Dedifferentiated amniotic fluid mesenchymal stem cell (primary cell): ENCODE results near the gene CXCR5.
A peak's percentile ranks its signal among the peaks of the same experiment; 100 is the strongest.

Experiments
- DNase-seq: peaks from one replicate; pipeline ENCODE4 v3.0.0-alpha.2; 2016; ENCODE audit errors: extremely low spot score

Gene CXCR5

DNA sequence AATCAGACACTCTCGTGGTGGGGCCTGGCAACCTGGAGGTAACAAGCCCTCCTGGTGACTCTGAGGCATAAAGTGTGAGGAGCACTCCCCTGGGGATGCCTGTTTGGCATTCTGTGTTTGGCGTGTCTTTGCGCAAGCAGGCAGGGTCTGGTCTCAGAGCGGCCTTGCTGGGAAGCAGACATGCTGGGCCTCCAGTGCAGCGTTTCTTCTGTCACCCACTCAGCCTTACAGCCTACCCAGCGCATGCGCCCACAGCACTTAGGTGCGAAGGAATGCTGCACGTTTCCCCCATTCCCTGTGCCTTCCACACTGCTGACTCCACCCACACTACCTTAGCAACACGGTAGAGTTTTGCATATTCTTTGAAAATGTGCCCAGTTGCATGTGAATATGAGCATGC, 7.4 kb upstream of the CXCR5 start:
- no peak for DNase-seq

DNA sequence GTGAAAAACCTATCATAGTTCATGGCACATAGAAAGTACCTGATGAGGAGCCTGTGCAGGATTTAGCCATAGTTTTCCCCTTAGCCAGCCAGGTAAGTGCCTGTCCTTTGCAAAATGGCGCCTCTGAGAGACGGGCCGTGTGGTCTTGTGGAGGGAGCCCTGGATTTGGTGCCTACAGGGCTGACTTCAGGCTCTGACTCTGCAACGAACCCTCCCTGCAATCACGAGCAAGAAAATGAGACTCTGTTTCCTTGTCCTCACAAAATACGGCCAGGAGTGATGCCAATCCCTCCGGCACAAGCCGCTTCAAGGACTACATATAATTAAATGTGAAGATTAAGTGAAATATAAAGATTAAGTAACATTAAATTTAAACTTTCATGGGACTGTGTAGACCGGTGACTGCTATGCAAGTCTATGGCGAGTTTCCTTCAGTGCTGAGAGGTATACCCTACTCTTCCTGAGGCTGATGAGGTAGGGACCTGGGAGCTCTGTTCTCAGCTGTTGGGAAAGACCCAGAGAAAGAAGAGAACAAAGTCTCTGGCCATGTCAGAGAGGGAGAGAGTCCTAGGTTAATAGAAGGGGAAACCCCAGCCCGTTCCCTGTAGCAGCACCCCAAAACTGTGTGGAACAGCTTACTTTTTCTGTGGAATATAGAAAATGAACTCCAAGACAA, 6.1 kb upstream of the CXCR5 start:
- no peak for DNase-seq

DNA sequence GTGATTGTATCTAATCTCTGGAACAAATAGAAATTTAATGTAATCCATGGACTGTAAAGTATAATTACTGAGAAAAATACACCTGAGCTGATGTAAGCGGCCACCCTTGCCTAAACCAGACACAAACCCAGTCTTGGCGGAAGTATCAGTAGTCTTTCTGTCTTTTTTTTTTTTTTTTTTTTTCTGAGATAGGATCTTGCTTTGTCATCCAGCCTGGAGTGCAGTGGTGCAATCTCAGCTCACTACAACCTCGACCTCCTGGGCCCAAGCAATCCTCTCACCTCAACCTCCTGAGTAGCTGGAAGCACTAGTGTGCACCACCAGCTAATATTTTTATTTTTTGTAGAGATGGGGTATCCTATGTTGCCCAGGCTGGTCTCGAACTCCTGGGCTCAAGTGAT, 5.5 kb upstream of the CXCR5 start:
- no peak for DNase-seq

DNA sequence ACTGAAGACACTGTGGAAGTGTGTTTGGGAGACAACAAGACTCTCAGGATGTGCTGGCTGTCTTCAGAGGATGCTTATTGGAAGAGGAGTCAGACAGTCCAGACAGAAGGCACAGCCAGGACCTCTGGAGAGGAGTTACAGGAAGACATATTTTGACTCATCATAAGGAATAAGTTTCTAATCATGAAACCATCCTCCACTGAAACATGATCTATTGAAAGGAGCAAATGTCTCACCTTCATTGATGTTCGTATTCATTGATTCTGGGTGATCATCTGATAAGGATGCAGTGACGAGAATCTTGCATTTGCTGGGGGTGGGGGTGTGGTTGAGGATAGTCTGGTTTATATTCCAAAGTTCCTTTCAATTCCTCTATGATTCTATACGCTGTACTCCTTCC, 2.5 kb upstream of the CXCR5 start:
- no peak for DNase-seq

DNA sequence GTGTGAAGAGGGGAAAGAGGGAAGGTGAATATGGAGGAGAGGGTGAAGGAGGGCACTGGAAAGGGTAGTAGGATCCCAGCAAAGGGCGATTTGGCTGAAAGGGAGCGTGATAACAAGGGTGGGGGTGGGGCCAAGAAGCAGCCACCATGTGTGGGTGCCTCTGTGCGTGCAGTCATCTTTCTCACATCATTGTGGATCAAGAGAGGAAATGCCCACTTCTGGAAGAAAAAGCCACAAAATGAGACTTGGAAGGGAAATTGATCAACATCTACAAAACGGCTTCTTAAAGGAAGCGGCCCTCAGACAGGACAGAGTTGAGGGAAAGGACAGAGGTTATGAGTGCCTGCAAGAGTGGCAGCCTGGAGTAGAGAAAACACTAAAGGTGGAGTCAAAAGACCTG, 1.2 kb upstream of the CXCR5 start:
- DNase-seq: no peak

DNA sequence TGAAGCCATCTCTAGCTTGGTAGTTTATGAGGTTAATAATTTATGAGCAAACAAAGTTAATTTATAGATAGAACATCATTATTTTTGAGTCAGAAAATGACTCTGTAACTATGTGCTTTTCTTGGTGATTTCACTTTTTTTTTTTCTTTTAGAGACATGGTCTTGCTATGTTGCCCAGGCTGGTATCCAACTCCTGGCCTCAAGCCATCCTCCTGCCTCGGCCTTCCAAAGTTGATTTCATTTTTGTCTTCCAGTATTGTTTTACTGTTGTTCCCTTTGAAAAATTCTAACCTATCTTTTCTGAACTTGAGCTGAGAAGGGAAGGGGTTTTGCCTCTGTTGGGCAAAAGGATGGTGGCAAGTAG, 706 bp upstream of the CXCR5 start:
- DNase-seq: no peak

DNA sequence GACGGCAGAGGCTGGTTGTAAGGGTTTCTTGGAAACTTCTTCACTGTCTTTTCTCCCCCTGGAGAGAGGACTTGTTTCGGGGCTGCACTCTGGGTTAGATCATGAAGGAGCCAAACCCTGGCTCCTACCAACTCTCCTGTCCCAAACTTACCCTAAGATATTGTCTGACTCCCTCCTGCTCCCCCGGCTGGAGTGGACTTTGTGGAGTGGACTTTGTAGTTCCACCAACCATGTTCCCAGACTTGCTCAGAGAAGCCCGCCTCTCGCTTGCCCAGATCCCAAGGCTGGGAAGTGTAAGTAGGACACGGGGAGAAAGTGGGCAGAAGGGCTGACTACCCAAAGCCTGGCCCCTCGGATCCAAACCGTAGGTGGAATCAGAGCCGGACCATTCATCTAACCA, 1.2 kb downstream of the CXCR5 start:
- no peak for DNase-seq

DNA sequence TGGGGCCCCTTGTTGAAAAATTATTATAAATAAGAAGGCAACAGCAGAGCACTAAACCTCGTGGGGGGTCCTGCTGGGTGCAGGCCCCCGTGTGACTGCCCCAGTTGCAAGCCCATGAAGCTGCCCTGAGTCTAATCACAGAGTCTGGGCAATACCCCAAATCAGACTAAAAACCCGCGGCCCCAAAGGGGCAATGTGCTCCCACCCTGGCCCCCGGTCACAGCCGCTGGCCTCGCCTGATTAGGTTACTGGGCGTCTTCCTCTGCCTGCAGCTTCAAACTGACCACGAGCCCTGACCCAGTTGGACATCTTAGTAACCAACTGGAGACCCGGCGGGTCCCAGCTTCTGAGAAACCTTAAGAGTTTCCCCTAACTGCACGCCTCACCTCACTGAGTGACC, 1.6 kb downstream of the CXCR5 start:
- no peak for DNase-seq

DNA sequence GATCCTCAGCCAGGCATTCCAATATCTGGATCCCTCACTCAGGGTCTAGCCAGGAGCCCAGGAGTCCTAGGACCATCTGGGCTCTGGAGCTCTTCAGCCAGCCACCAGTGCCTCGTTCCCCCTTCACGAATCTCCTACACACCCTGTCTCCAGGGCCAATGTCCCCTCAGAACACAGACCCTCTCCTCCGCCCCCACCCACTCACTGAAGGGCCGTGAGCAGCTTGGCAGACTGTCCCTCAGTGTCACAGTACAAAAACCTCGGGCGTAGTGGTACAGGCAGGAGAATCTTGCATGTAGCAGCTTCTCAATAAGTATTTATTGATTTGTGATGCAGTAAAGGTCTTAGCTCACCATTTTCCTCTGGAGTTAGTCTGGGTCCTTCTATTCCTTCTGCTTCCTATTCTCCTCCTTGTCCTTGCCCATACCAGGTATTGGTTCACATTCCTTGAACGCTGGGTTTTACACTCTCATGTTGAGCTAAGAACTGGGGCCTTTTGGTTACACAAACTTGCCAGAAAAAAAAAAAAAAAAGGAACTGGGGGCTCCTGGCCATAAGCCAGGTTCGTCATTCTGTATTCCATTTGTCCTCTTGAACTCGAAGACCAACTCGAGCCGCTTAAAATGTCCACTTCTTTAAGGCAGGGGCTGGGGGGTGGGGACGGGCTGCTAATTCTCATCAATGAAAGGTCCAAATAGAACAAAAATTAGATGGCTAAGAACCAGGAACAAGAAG, 2.3 kb downstream of the CXCR5 start:
- no peak for DNase-seq

DNA sequence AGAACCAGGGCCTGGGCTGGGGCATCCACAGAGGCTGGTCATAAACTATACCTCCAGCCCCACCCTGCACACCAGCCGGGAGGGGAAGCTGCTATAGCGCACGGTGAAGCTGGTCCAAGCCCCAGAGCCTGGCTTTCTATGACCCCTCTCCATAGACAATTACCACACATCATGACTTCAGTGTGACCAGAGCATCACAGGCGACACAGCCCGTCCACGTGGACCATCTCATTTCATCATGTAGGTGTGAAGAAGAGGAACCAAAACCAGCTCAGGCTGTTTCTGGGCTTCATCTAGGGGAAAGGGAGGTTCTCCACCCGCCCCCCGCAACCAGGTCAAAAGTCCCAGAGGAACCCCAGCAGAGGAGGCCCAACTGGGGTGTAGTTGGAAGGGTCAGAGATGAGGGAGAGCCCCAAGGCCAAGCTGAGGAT, 3.0 kb downstream of the CXCR5 start:
- DNase-seq: no peak

DNA sequence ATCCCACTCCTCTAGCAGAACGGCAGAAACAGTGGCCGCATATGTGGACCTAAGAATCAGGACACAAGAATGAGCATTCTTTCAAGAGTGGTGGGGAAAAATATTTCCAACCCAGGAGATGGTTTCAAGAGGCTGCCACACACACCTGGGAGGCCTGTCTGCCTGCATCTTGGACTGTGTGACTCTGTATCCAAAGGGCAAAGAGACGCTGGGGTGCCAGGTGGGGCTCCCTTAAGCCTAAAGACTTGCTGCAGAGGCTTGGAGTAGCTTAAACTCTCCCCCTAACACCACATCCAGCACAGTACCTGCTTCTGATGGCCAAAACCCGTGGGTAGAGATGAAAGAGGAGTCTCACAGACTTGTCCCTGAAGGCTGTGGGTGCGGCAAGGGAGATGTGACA, 3.5 kb downstream of the CXCR5 start:
- no peak for DNase-seq

DNA sequence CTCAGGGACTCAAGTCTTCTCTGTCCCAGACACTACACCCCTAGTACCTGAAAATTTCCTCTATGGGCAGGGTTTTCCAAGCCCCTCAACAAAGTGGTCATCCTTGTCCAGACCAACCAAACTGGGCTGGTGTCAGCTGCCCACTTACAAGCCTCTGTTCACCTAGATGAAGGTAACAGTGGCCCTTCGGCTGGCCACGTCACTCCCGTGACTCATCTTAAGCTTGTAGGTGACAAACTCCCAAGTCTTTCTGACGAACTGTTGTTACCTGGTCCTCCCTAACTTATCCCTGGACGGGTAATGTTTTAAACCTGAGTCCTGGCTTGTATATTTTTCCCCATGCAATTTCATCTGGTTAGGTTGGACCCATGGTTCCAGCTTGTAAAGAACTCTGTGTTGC, 4.7 kb downstream of the CXCR5 start:
- DNase-seq: no peak

DNA sequence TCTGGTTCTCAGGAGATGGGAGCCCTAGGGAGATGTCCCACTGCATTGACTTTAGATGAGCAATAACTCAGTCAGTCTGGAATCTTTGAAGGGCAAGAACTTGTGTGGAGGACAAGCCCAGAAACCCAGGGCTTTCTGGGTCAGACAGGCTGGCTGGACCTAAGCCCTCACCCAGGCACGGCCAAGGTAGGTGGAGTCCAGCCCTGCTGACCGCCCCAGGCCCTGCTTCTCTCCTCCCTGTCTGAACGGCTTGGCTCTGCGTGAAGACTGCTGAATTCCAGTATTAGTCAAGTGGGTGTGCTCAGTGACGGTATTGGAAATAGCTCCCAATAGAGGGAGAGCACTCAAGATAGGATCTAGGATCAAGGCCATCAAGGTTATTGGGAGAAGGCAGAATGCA, 6.1 kb downstream of the CXCR5 start:
- DNase-seq: peak; percentile 38

DNA sequence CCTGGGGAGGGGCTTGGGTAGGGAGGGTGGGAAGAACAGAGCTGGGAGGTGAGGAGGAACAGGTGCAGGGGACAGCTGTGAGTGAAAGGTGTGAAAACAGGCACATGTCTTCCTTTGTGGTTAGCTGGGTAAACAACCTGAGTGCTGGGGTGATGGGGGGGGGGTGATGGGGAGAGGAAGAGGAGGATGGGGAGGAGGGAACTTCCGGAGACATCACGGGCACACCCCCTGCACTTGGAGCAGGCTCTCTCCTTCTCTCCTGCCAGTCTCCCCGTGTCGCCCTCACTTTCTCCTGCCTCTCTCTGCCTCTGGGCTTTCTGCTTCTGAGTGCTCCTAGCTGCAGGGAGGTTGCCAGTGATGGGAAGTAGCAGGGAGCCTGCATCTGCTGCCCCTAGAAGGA, 8.8 kb downstream of the CXCR5 start:
- no peak for DNase-seq

DNA sequence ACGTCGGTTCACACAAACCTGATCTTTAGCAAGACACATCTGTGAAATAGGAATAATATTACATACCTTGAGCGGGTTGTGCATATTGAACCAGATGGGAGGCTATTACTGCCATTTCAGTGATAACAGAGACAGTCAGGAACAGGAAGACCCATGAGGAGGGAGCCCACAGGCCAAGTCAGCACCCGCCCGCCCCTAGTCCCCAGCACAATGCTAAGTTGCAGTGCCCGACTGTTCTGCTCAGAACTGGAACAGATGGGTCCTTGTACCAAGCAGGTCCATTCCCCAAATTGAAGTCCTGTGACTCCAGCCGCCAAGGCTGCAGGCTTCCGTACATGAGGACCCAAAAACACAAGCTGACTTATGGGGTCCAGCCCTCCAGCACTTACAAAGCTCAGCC, 9.3 kb downstream of the CXCR5 start:
- DNase-seq: no peak

DNA sequence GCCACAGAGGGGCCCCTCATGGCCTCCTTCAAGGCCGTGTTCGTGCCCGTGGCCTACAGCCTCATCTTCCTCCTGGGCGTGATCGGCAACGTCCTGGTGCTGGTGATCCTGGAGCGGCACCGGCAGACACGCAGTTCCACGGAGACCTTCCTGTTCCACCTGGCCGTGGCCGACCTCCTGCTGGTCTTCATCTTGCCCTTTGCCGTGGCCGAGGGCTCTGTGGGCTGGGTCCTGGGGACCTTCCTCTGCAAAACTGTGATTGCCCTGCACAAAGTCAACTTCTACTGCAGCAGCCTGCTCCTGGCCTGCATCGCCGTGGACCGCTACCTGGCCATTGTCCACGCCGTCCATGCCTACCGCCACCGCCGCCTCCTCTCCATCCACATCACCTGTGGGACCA, 10.0 kb downstream of the CXCR5 start:
- no peak for DNase-seq

DNA sequence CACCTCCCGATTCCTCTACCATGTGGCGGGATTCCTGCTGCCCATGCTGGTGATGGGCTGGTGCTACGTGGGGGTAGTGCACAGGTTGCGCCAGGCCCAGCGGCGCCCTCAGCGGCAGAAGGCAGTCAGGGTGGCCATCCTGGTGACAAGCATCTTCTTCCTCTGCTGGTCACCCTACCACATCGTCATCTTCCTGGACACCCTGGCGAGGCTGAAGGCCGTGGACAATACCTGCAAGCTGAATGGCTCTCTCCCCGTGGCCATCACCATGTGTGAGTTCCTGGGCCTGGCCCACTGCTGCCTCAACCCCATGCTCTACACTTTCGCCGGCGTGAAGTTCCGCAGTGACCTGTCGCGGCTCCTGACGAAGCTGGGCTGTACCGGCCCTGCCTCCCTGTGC, 10.5 kb downstream of the CXCR5 start:
- no peak for DNase-seq

DNA sequence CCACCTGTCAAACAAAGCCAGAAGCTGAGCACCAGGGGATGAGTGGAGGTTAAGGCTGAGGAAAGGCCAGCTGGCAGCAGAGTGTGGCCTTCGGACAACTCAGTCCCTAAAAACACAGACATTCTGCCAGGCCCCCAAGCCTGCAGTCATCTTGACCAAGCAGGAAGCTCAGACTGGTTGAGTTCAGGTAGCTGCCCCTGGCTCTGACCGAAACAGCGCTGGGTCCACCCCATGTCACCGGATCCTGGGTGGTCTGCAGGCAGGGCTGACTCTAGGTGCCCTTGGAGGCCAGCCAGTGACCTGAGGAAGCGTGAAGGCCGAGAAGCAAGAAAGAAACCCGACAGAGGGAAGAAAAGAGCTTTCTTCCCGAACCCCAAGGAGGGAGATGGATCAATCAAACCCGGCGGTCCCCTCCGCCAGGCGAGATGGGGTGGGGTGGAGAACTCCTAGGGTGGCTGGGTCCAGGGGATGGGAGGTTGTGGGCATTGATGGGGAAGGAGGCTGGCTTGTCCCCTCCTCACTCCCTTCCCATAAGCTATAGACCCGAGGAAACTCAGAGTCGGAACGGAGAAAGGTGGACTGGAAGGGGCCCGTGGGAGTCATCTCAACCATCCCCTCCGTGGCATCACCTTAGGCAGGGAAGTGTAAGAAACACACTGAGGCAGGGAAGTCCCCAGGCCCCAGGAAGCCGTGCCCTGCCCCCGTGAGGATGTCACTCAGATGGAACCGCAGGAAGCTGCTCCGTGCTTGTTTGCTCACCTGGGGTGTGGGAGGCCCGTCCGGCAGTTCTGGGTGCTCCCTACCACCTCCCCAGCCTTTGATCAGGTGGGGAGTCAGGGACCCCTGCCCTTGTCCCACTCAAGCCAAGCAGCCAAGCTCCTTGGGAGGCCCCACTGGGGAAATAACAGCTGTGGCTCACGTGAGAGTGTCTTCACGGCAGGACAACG, 11.7 kb downstream of the CXCR5 start:
- no peak for DNase-seq

DNA sequence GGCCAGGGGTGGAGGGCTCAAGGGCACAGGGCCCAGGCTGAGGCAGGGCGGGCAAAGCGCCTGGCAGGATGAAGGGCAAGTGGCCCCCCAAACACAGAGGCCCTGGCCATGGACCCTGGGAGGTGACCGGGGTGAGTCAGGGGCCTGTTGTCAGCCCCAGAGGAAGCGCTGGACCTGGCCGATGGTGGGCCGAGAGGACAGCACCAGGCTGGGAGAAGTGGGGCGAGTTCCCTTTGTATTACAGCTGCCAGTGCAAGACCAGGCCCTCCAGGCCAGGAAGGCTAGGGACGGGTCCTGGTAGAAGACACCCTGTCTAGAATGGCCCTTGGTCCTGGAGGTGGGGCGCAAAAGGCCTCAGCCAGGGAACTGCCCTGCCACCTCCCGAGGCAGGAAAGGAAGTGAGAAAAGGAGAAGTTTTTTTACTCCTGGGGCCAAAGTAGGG, 12.8 kb downstream of the CXCR5 start:
- no peak for DNase-seq

DNA sequence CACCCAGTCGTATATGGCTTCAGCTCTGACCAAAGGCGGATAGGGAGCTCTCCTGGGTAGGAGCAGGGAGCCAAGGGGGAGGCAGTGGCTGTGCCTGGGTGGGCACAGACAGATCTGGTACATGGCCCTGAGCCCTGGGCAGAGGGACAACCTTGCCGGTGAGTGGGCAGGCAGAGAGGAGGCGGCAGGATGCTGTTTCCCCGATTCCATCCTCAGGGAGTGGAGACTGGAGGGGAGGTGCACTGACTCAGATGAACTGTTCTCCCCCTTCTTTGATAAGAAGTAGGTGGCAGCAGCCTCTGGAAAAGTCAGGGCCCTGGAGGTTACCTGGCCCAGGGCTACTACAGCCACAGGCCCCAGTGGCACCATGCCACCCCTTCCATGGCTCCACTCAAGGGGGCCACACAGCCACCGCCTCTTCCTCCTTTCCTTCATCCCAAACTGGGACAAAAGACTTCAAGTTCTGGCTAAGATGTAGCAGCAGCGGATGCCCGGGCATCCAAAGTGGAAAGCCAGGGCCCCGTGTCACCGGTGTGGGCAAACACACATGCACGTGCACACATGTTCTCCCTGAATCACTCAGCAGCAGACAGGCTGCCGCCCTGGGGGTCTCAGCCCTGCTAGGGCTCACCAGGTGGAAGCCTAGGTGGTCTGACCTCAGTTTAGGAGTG, 13.4 kb downstream of the CXCR5 start:
- DNase-seq: no peak

DNA sequence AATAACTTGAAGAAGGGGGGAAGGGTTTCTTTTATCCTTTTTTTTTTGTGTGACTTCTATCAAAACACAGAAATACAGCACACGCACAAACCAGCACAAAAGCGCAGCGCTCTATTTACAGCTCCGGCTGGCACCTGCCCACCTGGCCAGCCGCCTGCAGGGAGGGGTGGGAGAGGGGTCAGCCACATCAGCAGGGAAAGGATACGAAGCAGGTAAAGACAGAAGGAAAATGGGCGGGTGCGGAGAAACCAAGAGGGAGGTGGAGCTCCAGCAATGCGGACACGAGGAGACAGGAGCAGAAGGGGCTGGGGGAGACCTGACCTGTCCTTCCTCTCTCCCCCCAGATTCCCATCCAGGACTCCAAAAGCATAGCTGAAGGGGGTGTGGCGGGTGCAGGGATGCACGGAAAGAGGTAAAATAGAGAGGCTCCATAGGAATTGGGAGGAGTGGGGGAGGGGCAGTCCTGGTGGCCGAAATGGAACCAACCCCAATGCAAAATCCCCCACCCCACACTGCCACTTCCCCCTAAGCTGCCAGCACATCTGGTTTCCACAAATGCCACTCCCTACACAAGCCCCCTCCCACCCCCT, 14.1 kb downstream of the CXCR5 start:
- no peak for DNase-seq
